Esophagus muscularis mucosa (tissue), 3 donors: ENCODE results near the gene RNF138.

Experiments
- CTCF ChIP-seq, 3 experiments: fragments of 200-600 bp in 2 of 3; fragments of 450-650 bp in 1 of 3; sonication (generic) in 2 of 3; IDR thresholded peaks; one replicate each; pipeline ENCODE4 v1.5.1; 2017 to 2019; ENCODE audit warnings: antibody characterized with exemption in 3 of 3, mild to moderate bottlenecking in 2 of 3, moderate library complexity in 1 of 3
- EP300 ChIP-seq: sonication (generic); formaldehyde crosslinking; IDR thresholded peaks from one replicate; pipeline ENCODE4 v1.6.1; 2017; ENCODE audit warnings: antibody characterized with exemption

DNA sequence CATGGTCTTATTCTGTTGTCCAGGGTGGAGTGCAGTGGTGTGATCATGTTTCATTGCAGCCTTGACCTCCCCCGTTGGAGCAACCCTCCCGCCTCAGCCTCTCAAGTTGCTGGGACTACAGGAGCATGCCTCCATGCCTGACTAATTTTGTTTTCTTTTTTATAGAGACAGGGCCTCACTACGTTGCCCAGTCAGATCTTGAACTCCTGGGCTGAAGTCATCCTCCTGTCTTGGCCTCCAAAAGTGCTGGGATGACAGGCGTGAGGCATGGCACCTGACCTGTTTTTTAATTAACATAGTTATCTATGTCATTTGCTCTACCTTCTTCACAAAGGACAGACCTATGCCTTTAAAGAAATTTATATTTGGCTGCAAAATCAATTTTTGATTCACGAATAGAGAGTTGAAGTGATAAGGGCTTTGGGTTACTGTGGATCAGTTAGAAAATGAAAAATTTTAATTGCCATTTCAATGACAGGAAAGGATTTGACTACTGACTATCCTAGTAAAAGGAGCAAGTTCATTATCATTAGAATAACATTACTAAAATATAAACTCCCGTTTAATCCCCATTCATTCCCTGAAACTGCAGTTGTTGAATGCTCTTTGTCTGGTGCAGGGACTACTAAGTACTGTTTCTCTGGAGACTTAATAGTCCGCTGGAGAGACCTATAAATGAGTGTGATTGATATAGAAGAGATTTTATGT lies 3.7 kb downstream of the RNF138 start:
- no peak for TF ChIP-seq CTCF (IDR thresholded peaks at IDR 0.05)
- TF ChIP-seq EP300, result no peak
